Sciatic nerve (tissue), 2 donors: ENCODE data around the gene MACROD2. TPM values are rescaled to one million over a fixed set of nuclear protein-coding genes. Genes with fewer than 3 reads are reported as not detected.

Experiments
- ATAC-seq: fragments of 200-7000 bp; cut with Tn5 transposase; one replicate; pipeline ENCODE4 v1.9.1; 2020; ENCODE audit warnings: mild to moderate bottlenecking, moderate library complexity
- DNase-seq: peaks from one replicate; pipeline ENCODE4 v3.0.0-alpha.2; 2020; ENCODE audit warnings: low spot score
- intact Hi-C: fragments of 100-400 bp; cut with DNase I; formaldehyde crosslinking; loops from one replicate; pipeline ENCODE4 v1.14.2; 2022
- total RNA-seq: library from RNA; stranded (reverse); fragmentation: NEBNext Ultra II Directional; extraction: Animal tissue kit (Norgen Biotek cat#: 25700); gene quantifications from one replicate; pipeline ENCODE4 v1.2.1, GENCODE V29; 2021
- donor health status: DM: no; HTN: no; CAD: no.
- donor health status: DM: no; HTN: no; CAD: no.

The MACROD2 gene
- total RNA-seq, 1 donor from 2014 or later = 13.8 TPM

DNA sequence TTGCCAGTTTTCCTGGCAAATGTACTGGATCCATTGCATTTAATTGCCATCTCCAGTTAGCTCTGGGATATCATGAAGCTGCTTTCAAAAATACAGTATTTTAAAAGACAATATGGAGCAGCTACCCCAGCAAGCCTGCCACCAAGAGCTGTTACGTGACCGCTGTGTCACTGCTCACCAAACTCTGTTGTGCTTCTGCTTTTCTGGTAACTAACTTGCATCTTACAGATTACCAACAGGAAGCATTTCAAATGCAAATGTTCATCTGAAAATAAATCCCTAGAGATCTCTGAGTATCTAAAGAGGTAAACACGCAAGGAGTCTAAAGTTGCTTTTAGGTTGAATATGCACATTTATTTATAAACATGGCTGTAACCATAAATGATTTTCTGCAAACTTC lies 1569.7 kb downstream of the MACROD2 start:
- intact Hi-C loops = no loop called here
- no peak for DNase-seq
- no peak for ATAC-seq

DNA sequence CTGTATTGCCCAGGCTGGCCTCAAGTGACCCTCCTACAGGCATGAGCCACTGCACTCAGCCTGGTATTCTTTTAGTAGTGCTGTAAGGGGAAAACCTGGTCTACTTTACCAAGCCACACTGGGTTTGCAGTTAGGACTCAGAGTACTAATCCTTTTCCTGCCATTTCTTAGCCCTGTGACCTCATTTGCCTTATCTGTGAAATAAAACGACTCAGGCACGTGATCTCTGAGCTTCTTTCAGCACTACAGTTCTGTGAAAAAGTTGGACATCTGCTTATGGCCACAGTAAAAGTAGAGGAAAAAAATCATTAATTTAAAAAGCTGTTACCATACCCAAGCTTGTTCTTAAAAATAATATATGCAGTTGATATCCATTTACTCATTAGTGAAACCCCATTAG lies 1570.5 kb downstream of the MACROD2 start:
- DNase-seq (no peak), ATAC-seq (no peak)
- intact Hi-C loops = no loop called here

DNA sequence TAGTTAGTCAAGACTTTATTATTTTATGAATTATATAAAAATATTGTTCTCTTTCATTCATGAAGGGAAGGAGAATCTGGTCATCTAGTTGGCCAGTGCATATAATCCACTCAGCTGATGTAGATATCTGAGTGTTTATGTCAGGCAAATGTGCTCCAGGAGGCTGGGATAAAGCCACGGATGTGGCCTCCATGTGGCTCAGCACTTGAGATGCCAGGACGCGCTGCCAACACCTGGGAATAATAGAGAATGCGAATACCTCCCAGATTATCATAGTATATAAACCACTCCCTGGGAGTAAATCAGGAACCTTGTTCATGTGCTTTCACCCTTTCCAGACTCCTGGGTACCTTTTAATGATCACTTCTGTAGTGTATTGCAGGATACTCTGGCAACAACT lies 1571.9 kb downstream of the MACROD2 start:
- intact Hi-C loops = no loop called here

DNA sequence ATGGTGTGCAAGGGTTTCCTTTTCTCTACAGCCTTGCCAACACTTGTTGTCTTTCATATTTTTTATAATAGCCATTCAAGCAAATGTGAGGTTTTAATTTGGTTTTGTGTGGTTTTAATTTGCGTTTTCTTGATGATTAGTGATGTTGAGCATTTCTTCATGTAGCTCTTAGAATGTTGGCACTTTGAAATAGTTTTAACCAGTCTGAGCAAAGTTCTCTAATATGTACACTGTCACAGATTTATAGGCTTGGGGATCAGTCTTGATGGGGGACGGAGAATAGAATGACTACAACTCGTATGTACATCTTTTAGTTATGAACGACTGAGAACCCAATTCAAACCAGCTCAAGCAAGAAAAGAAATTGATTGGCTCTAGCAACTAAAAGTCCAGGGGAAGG lies 1574.8 kb downstream of the MACROD2 start:
- intact Hi-C loops = no loop called here
- DNase-seq (no peak), ATAC-seq (no peak)

More for the DNA sequence above, 1571.9 kb downstream of the MACROD2 start:
- ATAC-seq (no peak), DNase-seq (no peak)

DNA sequence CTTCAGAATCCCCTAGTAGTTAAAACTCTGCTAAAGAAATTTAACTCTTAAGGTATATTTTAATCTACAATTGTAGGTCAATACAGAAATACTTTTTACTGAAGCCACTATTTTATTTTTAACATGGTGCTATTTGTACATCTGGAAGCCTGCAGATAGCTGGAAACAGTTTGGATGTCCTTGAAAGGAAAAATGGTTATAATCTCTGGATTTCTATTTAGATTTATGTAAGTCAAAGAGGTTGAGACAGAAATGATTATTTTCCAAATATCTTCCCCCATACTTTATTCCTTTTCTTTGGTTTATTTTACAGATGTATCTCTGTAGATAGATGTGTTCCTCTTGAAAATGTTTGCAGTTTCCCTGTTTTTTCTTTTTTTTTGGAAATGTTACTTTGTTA lies 1575.7 kb downstream of the MACROD2 start:
- ATAC-seq = no peak
- intact Hi-C loops = no loop called here
- no peak for DNase-seq

DNA sequence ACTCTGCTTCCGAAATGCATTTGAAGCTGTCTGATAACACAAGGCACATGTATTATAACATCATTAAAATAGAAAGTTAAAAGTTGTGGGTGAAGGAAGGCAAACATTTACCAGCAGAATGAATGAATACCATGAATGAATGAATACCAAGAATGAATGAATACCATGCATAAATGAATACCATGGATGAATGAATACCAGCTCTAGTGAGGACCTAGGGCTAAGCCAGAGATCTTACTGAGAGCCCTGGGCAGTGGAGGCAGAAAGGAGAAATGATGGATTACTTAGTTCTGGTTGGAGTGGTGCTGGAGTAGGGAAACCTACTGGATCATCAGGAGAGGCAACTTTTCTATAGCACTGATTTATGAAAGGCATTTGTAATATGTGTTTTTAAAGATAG lies 1579.9 kb downstream of the MACROD2 start:
- DNase-seq (no peak), ATAC-seq (no peak)
- intact Hi-C loops = no loop called here

DNA sequence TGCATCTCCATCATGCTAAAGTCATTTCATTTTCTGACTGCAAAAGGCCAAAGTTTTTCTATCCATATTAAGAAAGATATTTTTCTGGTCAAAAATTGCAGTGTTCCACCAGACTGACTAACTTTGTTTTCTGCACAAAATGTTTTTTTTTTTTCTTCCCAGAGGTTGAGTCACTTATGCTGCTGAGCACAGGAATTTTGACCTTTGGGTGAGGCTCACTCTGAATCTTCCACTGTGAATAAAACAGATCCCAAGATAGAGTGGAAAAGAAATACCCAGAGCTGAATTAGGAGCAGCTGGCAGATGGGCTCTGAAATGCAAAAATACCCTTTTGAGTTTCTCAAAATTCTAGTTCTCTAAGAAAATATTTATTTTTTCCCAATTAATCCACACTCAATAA lies 1581.1 kb downstream of the MACROD2 start:
- no peak for ATAC-seq
- intact Hi-C loops = no loop called here
- DNase-seq = no peak

DNA sequence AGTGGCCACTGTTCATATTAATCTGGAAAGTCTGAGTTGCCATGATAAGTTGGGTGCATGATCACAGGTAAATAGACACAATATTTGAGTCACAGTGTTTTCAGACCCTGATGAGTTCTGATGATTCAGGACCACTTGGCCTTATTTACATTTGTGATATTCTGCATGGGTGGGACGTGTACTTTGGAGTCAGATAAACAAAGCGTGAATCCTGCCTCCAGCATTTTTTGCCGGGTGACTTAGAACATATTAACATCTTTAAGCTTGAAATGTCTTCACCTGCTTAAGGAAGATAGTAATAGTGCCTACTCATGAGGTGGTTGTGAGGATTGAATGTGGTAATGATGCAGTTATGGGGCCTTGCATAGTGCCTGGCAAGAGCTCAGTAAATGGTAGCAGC lies 1582.8 kb downstream of the MACROD2 start:
- ATAC-seq = no peak
- intact Hi-C loops = no loop called here

DNA sequence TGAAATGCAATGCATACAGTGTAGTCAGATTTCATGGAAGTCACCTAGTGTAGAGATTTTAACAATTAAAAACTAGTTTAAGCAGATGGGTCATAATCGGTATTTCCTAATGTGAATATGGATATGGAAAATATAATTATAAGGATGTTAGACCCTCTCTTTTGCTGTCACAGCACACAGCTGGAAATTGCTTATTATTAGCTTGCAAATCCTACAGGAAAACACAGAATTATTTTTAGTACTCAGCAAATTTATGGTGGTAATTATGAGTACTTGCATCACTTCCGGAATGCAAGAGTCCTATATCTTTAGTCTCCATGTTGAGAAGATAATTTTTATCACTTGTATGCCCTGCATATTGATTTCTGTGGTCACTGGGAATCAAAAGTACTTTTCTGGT lies 1584.4 kb downstream of the MACROD2 start:
- DNase-seq = no peak
- intact Hi-C loops = no loop called here
- ATAC-seq = no peak

More for the DNA sequence above, 1582.8 kb downstream of the MACROD2 start:
- DNase-seq = no peak

DNA sequence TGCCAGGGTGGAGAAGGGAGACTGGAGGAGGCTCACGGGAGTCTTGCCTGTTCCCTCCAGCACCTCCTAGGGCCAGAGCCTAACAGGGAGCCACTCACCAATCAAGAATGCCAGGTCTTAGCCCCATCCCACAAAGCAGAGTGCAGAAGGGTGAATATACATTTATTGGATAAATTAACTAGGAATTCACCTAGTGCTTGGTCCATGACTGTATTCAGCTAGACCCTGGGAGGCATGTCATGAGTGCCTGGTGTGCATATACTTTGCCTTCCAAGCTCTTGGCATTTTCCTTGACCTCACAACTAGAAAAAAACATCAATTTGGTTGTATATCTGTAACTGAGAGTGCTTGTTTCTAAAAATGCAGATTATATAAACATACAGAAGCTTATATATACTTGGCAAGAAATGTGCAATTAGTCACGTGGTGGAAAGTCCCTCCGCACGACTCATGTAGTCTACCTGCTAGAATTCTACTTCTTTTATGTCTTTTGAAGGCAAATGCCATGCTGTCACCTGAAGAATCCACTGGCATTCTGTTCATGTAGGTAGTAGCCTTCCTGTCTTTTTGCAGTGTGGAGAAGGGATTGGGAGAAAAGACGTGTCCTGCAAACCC lies 1586.9 kb downstream of the MACROD2 start:
- ATAC-seq (no peak), DNase-seq (no peak)
- intact Hi-C loops = no loop called here

DNA sequence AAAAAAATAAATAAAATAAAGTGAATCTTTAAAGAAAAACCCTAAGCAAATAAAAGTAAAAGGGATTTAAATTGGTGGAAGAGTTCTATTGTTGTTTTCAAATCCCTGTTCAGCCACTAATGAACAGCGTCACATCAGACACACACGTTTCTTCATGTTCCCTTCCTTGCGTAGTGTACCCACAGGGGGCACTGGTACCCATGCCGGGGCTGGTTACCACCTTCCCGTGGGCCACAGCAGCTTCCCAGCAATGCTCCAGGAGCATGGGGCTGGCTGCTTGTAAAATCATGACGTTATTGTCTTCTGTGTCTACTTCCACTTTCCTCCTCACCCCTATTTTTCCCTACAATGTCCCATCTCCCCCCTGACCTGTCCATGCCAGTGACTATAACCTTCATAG lies 1589.2 kb downstream of the MACROD2 start:
- no peak for ATAC-seq
- intact Hi-C loops = no loop called here
- no peak for DNase-seq

DNA sequence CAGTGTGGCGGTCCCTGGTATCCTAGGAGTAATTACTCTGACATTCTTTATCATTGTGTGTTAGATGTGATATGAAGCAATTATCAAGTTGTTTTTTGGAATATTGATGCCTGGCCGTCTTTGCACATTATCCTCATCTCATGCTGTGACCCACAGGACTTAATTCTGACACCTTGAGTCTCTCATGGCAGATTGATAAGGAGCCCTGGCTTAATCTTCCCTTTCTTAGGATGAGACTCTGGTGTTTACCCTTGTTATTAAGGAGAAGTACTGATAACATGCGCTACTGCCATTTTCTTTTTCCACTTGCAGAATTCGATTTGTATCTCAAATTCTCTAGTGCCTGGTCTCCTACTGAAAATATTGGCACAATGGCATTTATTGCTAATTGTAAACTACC lies 1597.8 kb downstream of the MACROD2 start:
- DNase-seq (no peak), ATAC-seq (no peak)
- intact Hi-C loops = no loop called here

DNA sequence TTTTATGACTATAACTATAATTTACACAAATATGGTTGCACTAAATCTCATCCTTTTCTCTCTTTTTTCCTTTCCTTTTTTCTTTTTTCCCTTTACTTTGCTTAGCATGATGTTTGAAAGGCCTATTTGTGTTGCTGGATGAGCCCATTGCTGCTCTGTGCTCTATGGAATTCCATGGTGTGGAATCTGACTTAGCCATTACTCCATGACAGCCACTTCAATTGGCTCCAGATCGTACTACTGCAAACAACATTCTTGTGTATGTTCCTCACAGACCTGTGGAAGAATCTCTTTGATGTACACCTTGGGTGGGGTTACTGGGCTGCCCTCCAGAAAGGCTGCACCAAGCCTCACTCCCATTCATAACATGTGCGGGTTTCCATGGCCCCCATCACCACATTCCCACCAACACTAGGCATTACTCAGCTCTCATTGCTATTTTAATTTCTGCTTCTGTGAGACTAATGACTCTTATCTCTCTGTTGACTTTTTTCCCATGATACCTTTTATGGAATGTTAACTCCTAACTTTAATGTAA lies 1598.9 kb downstream of the MACROD2 start:
- intact Hi-C loops = no loop called here
- DNase-seq (no peak), ATAC-seq (no peak)

DNA sequence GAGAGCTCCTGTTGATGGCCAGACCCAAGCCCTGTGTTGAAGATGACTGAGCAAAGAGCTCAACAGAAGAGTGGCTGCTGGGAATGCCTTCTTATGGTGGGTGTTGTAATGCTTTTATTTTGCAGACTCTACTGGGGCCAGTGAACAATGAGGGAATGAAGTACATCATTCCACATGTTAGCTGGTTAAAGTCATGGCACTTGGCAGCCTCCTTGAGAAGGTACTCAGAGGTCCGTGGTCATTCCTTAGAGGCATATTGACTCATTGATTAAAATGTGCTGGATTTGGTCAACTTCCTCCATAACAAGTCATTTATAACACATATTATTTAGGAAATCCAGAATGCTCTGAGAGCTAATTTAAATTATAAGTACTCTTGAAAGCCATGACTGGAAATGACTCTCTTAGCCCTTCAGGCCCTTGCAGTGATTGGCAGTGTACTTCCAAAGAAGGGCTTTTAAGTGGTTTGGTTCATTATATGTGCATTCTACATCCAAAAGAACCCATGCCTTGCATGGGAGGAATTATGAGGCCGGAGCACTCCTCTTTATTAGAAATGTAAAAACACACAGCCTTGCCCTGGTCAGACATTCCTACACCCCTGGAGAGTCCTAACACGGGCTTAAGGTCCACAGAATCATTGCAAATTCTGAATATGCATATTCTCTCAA lies 1601.0 kb downstream of the MACROD2 start:
- no peak for DNase-seq
- intact Hi-C loops = no loop called here
- ATAC-seq = no peak

DNA sequence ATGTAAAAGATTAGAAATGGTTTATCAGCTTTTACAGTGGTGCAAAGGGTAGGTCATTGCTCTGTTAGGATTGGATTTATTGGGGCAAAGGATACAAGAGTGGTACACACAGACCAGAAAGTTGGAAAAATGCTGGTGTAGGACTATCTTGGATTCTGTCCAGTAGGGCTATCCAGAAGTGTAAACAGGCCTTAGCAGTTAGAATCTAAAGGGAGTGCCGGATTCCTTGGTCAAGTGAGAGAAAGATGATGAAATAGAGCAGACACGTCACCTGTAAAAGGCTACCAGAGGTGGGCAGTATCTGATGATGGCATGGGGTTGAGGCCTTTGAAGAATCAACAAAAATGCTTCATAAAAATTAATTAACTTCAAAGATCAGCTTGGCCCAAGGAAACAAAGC lies 1602.0 kb downstream of the MACROD2 start:
- DNase-seq = no peak
- intact Hi-C loops = no loop called here
- ATAC-seq = peak; percentile 39

DNA sequence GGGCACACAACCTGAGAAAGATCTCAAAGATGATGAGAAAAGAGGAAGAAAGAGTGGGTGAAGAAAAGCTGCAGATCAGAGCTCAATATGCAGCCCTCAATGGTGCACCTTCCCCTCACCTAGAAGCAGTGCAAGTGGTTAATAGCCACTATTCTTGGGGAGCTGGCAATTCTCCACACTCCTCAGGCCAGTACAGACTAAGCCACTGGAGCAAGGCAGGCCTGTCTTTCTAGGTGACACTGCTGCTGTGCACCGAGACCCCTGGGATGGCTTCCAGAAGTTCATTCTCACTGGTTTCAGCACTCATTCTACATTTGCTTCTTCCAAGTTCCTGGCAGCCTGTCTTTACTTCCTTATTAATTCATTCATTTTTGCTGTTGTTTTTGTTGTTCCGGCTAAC lies 1604.6 kb downstream of the MACROD2 start:
- no peak for ATAC-seq
- intact Hi-C loops = no loop called here
- no peak for DNase-seq

DNA sequence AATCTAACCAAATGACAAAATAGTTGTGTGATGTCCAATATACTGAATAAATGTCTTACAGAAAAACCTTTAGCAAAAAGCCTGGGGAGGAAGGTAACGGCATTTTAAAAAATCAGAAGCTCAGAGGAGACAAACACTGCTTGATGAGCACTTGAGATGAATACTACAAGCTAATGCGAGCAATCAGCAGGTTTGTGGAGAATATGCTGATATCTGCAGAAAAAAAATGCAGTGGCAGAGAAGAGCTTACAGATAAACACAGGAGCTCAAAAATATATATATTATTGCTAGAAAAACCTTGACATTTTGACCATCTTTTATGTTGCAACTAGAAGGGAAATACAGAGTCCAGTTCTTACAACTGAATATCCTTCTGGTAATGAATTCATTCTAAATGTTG lies 1605.2 kb downstream of the MACROD2 start:
- DNase-seq (no peak), ATAC-seq (no peak)
- intact Hi-C loops = no loop called here

DNA sequence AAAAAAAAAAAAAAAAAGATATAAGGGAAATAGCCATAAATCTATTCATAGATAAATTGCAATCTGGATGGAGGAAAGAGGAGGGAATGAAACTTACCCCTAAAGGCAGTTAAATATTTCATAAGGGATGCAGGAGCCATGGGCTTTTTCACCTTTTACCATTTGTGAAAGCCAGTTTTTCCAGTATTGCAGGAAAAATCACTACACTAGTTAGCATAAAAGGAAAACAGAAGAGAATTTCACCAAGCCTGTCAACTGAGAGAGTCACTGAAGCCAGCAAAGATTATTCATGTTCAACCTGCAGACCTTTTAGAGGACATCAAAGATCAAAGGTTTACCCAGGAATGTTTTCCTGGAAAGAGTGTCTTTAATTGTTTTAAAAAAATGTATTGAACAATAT lies 1608.2 kb downstream of the MACROD2 start:
- no peak for DNase-seq
- intact Hi-C loops = no loop called here
- no peak for ATAC-seq

DNA sequence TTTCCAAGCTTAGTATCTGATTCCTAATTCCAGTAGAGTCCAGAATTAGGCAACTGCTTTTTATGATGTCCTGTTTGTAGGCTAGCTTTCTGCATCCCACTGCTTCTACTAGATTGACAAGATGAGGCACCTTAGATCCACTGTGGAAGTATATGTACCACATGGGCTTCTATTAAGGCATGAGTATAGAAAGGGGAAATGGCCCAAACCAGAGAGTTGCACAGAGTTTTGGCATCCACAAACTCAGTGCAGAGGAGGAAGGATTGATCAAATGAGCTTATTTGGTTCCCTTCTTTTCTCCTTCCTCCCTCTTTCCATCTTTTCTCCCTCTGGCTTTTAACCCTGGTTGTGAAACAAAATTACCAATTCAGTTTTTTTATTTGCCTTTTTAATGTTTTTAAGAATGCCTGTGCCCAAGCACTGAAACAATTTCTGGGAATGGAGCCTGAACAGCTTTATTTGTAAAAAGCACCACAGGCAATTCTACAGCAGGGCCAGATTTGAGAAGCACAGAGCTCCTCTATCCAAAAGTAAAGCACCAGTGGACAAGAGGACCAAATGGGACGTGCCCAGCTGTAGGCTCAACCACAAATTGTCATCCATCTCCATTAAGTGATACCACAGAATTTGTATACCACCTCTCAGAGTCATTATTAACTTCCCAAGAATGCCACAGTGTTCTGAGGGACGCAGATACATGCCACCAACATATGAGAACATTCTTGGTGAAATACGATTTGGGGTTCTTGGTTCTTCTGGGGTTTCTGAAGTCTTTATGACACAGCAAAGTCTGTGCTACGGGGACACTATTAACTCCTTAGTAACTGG lies 1608.9 kb downstream of the MACROD2 start:
- ATAC-seq (peak; percentile 56), DNase-seq (no peak)
- intact Hi-C loops = no loop called here

DNA sequence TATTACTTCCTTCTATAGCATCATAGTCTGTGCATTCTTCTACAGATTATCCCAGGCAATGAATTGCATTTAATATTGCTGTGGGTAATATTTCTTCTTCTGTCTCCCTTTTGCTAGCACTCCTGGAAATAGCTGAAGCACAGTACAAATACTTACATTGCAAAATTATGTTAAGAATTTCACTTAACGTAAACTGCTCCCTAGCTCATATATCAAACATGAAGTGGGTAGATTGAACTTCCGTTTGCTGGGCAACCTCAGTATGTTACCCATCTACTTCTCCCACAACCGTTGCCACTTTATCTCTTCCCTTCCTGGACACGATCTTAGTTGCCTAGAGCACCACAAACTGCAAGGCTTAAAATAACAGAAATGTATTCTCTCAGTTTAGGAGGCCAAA lies 1614.6 kb downstream of the MACROD2 start:
- intact Hi-C loops = no loop called here
- ATAC-seq = no peak
- no peak for DNase-seq
